GM21737 (cell line): Measurements from ENCODE around the gene SPINK8.
"Not testable (repeated sequence)": the region's sequence is repeated elsewhere in the genome, so short reads cannot be mapped to it uniquely, and the experiment has no call there.

Experiments used
- ATAC-seq: cut with Tn5 transposase; IDR thresholded peaks from one replicate; pipeline ENCODE4 v1.9.1; 2021; ENCODE audit warnings: mild to moderate bottlenecking, moderate library complexity; ENCODE audit not compliant: unreplicated experiment

Gene SPINK8

GRCh38 chr3:48280881-48281280 is 52.6 kb downstream of the SPINK8 start:
- ATAC-seq = no peak

- ATAC-seq = no peak
Measured at GRCh38 chr3:48278884-48279559, 54.4 kb downstream of the SPINK8 start.

- ATAC-seq = no peak
Measured at GRCh38 chr3:48276911-48277641, 56.4 kb downstream of the SPINK8 start.

- no peak for ATAC-seq
Measured at GRCh38 chr3:48275287-48276027, 58.0 kb downstream of the SPINK8 start.

- no peak for ATAC-seq
Measured at GRCh38 chr3:48274452-48274851, 59.0 kb downstream of the SPINK8 start.

GRCh38 chr3:48273594-48274211 is 59.8 kb downstream of the SPINK8 start:
- no peak for ATAC-seq

- no peak for ATAC-seq
Measured at GRCh38 chr3:48271763-48272498, 61.5 kb downstream of the SPINK8 start.

GRCh38 chr3:48271223-48271622 is 62.2 kb downstream of the SPINK8 start:
- ATAC-seq = not testable (repeated sequence)

- no peak for ATAC-seq
Measured at GRCh38 chr3:48270306-48270705, 63.2 kb downstream of the SPINK8 start.

GRCh38 chr3:48269592-48269991 is 63.9 kb downstream of the SPINK8 start:
- ATAC-seq = no peak

- no peak for ATAC-seq
Measured at GRCh38 chr3:48268936-48269561, 64.4 kb downstream of the SPINK8 start.

- no peak for ATAC-seq
Measured at GRCh38 chr3:48268381-48268935, 65.0 kb downstream of the SPINK8 start.

GRCh38 chr3:48267782-48268181 is 65.7 kb downstream of the SPINK8 start:
- ATAC-seq = no peak

GRCh38 chr3:48258530-48258929 is 74.9 kb downstream of the SPINK8 start:
- no peak for ATAC-seq
